Common myeloid progenitor, CD34-positive (primary cell): ENCODE results near the gene MPRIP.
"Not testable (repeated sequence)": the region's sequence is repeated elsewhere in the genome, so short reads cannot be mapped to it uniquely, and the experiment has no call there.

ENCODE experiments used
- CTCF ChIA-PET: fragments of 350-600 bp; sonication (Branson Sonifier 250); formaldehyde crosslinking; loops from one replicate; lab custom pipeline; 2021; ENCODE audit warnings: antibody characterized with exemption; lab: Charles Lee
- POLR2A ChIA-PET: fragments of 350-600 bp; sonication (Branson Sonifier 250); formaldehyde crosslinking; loops from one replicate; lab custom pipeline; 2021; ENCODE audit warnings: antibody characterized with exemption; lab: Charles Lee
- DNase-seq, 3 donors: peaks; one replicate each; pipeline versions ENCODE4 v3.0.0 to v3.0.0-alpha.2; 2013
- H3K27ac ChIP-seq, 2 experiments: 1 replicate in 1 of 2; 2 replicates in 1 of 2; pipeline ENCODE4 v1.7.0; 2013; ENCODE audit warnings: inconsistent platforms in 2 of 2, low read length in 2 of 2, mild to moderate bottlenecking in 2 of 2, low read depth in 1 of 2, moderate library complexity in 1 of 2; ENCODE audit not compliant: severe bottlenecking in 2 of 2, insufficient read depth in 1 of 2, poor library complexity in 1 of 2
- H3K27me3 ChIP-seq, 5 experiments: replicated peaks in 2 of 5; 1 replicate in 3 of 5; 2 replicates in 2 of 5; pipeline versions ENCODE4 v1.6.1 to v1.7.0; 2013; ENCODE audit warnings: low read length in 4 of 5, mild to moderate bottlenecking in 2 of 5, moderate library complexity in 2 of 5, inconsistent platforms in 1 of 5; ENCODE audit not compliant: insufficient read depth in 5 of 5, control insufficient read depth in 4 of 5
- H3K36me3 ChIP-seq, 4 experiments: 1 replicate in 2 of 4; 2 replicates in 2 of 4; pipeline versions ENCODE4 v1.6.1 to v1.7.0; 2013; ENCODE audit warnings: low read length in 3 of 4, control low read depth in 1 of 4, mild to moderate bottlenecking in 1 of 4; ENCODE audit not compliant: control insufficient read depth in 4 of 4, insufficient read depth in 4 of 4
- H3K4me1 ChIP-seq, 4 experiments: 1 replicate in 3 of 4; 2 replicates in 1 of 4; pipeline versions ENCODE4 v1.6.1 to v1.7.1; 2013; ENCODE audit warnings: low read length in 3 of 4, mild to moderate bottlenecking in 3 of 4, control low read depth in 1 of 4, inconsistent platforms in 1 of 4, moderate library complexity in 1 of 4; ENCODE audit not compliant: control insufficient read depth in 4 of 4, insufficient read depth in 4 of 4; ENCODE audit errors: control extremely low read depth in 1 of 4
- H3K4me3 ChIP-seq, 7 experiments: 1 replicate in 4 of 7; 2 replicates in 3 of 7; pipeline versions ENCODE4 v1.5.1 to v1.7.0; 2013; ENCODE audit warnings: mild to moderate bottlenecking in 7 of 7, low read length in 6 of 7, moderate library complexity in 6 of 7, inconsistent platforms in 2 of 7, low read depth in 2 of 7, control low read depth in 1 of 7; ENCODE audit not compliant: insufficient read depth in 4 of 7, control insufficient read depth in 1 of 7; ENCODE audit errors: extremely low read depth in 1 of 7
- H3K9me3 ChIP-seq, 5 experiments: 1 replicate in 4 of 5; 2 replicates in 1 of 5; pipeline versions ENCODE4 v1.6.1 to v1.7.1; 2013; ENCODE audit warnings: low read length in 4 of 5, mild to moderate bottlenecking in 2 of 5, inconsistent platforms in 1 of 5, low read depth in 1 of 5, moderate library complexity in 1 of 5; ENCODE audit not compliant: control insufficient read depth in 4 of 5, insufficient read depth in 2 of 5; ENCODE audit errors: control extremely low read depth in 1 of 5
- WGBS: methylation state at CpG from one replicate; pipeline ENCODE4 v1.1.5; 2013; ENCODE audit not compliant: insufficient coverage; 5-methylcytosine and 5-hydroxymethylcytosine counted together

MPRIP gene

GRCh38 chr17:17184985-17185757 lies 142.9 kb downstream of the MPRIP start:
- H3K27ac ChIP-seq, result not testable (repeated sequence)
- 83% methylated on average over 6 of the region's 13 CpGs for WGBS

GRCh38 chr17:17186051-17186450 lies 143.8 kb downstream of the MPRIP start:
- Histone ChIP-seq H3K27ac (no peak overlapping the region), H3K4me3 (no peak overlapping the region), H3K27me3 (no peaks in the 10 kb centered on the region), H3K4me1 (no peaks in the 10 kb centered on the region), H3K9me3 (no peaks in the 10 kb centered on the region), H3K36me3 (peaks cover 14 to 74% (median 55%) of the 10 kb centered on the region in 4 experiments)
- CTCF ChIA-PET, result no interaction called here
- POLR2A ChIA-PET, result no interaction called here
- DNase-seq, result no peak
- WGBS, result 96% methylated on average over 3 of the region's 3 CpGs

More at GRCh38 chr17:17184985-17185757, 142.9 kb downstream of the MPRIP start:
- H3K4me1 ChIP-seq, POLR2A ChIA-PET, H3K4me3 ChIP-seq, CTCF ChIA-PET, H3K27me3 ChIP-seq, DNase-seq, H3K9me3 ChIP-seq: not testable (repeated sequence)
- peaks cover 10 to 81% (median 63%) of the 10 kb centered on the region in 4 experiments for H3K36me3 ChIP-seq

GRCh38 chr17:17186551-17187505 lies 144.6 kb downstream of the MPRIP start:
- H3K4me3 ChIP-seq, result no peak overlapping the region
- no peaks in the 10 kb centered on the region for H3K4me1 ChIP-seq
- H3K36me3 ChIP-seq, result peaks cover 10 to 69% (median 51%) of the 10 kb centered on the region in 4 experiments
- 93% methylated on average over 13 of the region's 14 CpGs for WGBS
- H3K27ac ChIP-seq, result no peak overlapping the region
- H3K27me3 ChIP-seq, result no peaks in the 10 kb centered on the region
- DNase-seq, result no peak
- ChIA-PET POLR2A (interaction anchor here (0.6 kb wide), 1 partner anchor 51 kb away, joined by 4 read pairs; no protein-coding TSS in a partner anchor), CTCF (no interaction called here)
- H3K9me3 ChIP-seq, result no peaks in the 10 kb centered on the region

- peaks cover 6 to 54% (median 37%) of the 10 kb centered on the region in 4 experiments for H3K36me3 ChIP-seq
- no peak overlapping the region for H3K27ac ChIP-seq
- ChIA-PET POLR2A (no interaction called here), CTCF (no interaction called here)
- no peak for DNase-seq
- H3K4me3 ChIP-seq, result no peak overlapping the region
- no peaks in the 10 kb centered on the region for H3K9me3 ChIP-seq
- WGBS, result 95% methylated on average over 3 of the region's 4 CpGs
- no peaks in the 10 kb centered on the region for H3K4me1 ChIP-seq
- H3K27me3 ChIP-seq, result no peaks in the 10 kb centered on the region
Measured at GRCh38 chr17:17188586-17188985, 146.3 kb downstream of the MPRIP start.

GRCh38 chr17:17189559-17189958 lies 147.3 kb downstream of the MPRIP start:
- ChIA-PET POLR2A (no interaction called here), CTCF (no interaction called here)
- Histone ChIP-seq H3K36me3 (peaks cover 6 to 45% (median 28%) of the 10 kb centered on the region in 4 experiments), H3K9me3 (no peaks in the 10 kb centered on the region), H3K4me3 (no peak overlapping the region), H3K27me3 (no peaks in the 10 kb centered on the region), H3K27ac (no peak overlapping the region), H3K4me1 (no peaks in the 10 kb centered on the region)
- WGBS, result 82% methylated on average over 4 of the region's 4 CpGs
- no peak for DNase-seq

GRCh38 chr17:17190188-17190587 lies 147.9 kb downstream of the MPRIP start:
- H3K27me3 ChIP-seq, result no peaks in the 10 kb centered on the region
- no peaks in the 10 kb centered on the region for H3K9me3 ChIP-seq
- CTCF ChIA-PET, result interaction anchor here (1.1 kb wide), 1 partner anchor 76 kb away, joined by 3 read pairs; no protein-coding TSS in a partner anchor
- peaks cover 6 to 44% (median 26%) of the 10 kb centered on the region in 4 experiments for H3K36me3 ChIP-seq
- no peak for DNase-seq
- H3K4me3 ChIP-seq, result no peak overlapping the region
- 92% methylated on average over 7 of the region's 7 CpGs for WGBS
- H3K27ac ChIP-seq, result peak overlapping the region in 1 of 2 experiments; percentile 9
- H3K4me1 ChIP-seq, result no peaks in the 10 kb centered on the region
- POLR2A ChIA-PET, result no interaction called here
